HepG2 (cell line): Measurements from ENCODE around the gene FBXO41. TPM values are rescaled to one million over a fixed set of nuclear protein-coding genes. Genes with fewer than 3 reads are reported as not detected.

Experiments
- MXI1 ChIP-seq: IDR thresholded peaks from 3 replicates; pipeline ENCODE4 v1.6.1; 2012; ENCODE audit warnings: low read depth, low read length, inconsistent platforms, borderline replicate concordance
- NPAS2 ChIP-seq: sonication (generic); formaldehyde crosslinking; IDR thresholded peaks from 2 replicates; pipeline ENCODE4 v1.8.0; 2022; ENCODE audit warnings: mild to moderate bottlenecking, missing genetic modification reagents, borderline replicate concordance
- PAWR ChIP-seq: sonication (generic); formaldehyde crosslinking; IDR thresholded peaks from 2 replicates; pipeline ENCODE4 v1.4.0; 2020; ENCODE audit warnings: missing genetic modification reagents, mild to moderate bottlenecking, borderline replicate concordance
- RERE ChIP-seq: IDR thresholded peaks from 2 replicates; pipeline ENCODE4 v1.6.1; 2016; ENCODE audit warnings: low read depth, missing genetic modification reagents, missing compliant biosample characterization
- TBX3 ChIP-seq: fragments of 450-650 bp; IDR thresholded peaks from 2 replicates; pipeline ENCODE4 v1.6.1; 2017; ENCODE audit warnings: antibody characterized with exemption, mild to moderate bottlenecking, inconsistent platforms, borderline replicate concordance
- ZNF33A ChIP-seq: sonication (generic); formaldehyde crosslinking; IDR thresholded peaks from 2 replicates; pipeline ENCODE4 v1.5.1; 2020; ENCODE audit warnings: missing genetic modification reagents, mild to moderate bottlenecking, moderate library complexity, borderline replicate concordance
- ZNF367 ChIP-seq: sonication (generic); formaldehyde crosslinking; IDR thresholded peaks from 2 replicates; pipeline ENCODE4 v1.4.0; 2020; ENCODE audit warnings: missing genetic modification reagents, borderline replicate concordance
- ZNF703 ChIP-seq: sonication (generic); formaldehyde crosslinking; IDR thresholded peaks from 2 replicates; pipeline ENCODE4 v1.5.1; 2020; ENCODE audit warnings: missing genetic modification reagents, mild to moderate bottlenecking, moderate library complexity, borderline replicate concordance
- polyA plus RNA-seq, 8 experiments: library from polyadenylated mRNA; depleted of rRNA in 3 of 8; stranded (reverse) in 7 of 8; unstranded in 1 of 8; fragments of >200 nt; fragmentation: Illumina TruSeq in 4 of 8; extraction: Trizol in 4 of 8; gene quantifications; 2 replicates each; pipeline versions ENCODE4 v1.2.1 to v1.2.3, GENCODE V29; 2011 to 2016; ENCODE audit warnings: low read depth in 4 of 8, missing spikeins in 1 of 8, mixed read lengths in 1 of 8; ENCODE audit not compliant: insufficient read depth in 1 of 8
- total RNA-seq, 5 experiments: library from RNA; depleted of rRNA; stranded (reverse); fragments of >200 nt; fragmentation: Illumina TruSeq; extraction: Trizol; gene quantifications; 2 replicates each; pipeline ENCODE4 v1.2.3, GENCODE V29; 2016; ENCODE audit warnings: low read depth in 1 of 5
- TF ChIP-seq, protein P1 (sequence below): sonication (generic); formaldehyde crosslinking; IDR thresholded peaks from 2 replicates; pipeline ENCODE4 v1.5.0; 2020; ENCODE audit warnings: mild to moderate bottlenecking, missing genetic modification reagents, borderline replicate concordance
- TF ChIP-seq, protein P2 (sequence below): sonication (generic); formaldehyde crosslinking; IDR thresholded peaks from 2 replicates; pipeline ENCODE4 v1.5.1; 2020; ENCODE audit warnings: missing genetic modification reagents, mild to moderate bottlenecking, borderline replicate concordance
- TF ChIP-seq, protein P3 (sequence below): sonication (generic); formaldehyde crosslinking; IDR thresholded peaks from 2 replicates; pipeline ENCODE4 v1.5.1; 2020; ENCODE audit warnings: missing genetic modification reagents, mild to moderate bottlenecking, borderline replicate concordance
- TF ChIP-seq, protein P4 (sequence below): sonication (generic); formaldehyde crosslinking; IDR thresholded peaks from 2 replicates; pipeline ENCODE4 v1.5.1; 2020; ENCODE audit warnings: mild to moderate bottlenecking, moderate library complexity, missing genetic modification reagents

FBXO41 gene
- total and polyA plus RNA-seq, 2 of the 13 experiments (the other 11 are each of a cell fraction or from before 2014, with no cell fraction given) = 4.2 to 10.3 TPM

- TF ChIP-seq, protein P1, sequence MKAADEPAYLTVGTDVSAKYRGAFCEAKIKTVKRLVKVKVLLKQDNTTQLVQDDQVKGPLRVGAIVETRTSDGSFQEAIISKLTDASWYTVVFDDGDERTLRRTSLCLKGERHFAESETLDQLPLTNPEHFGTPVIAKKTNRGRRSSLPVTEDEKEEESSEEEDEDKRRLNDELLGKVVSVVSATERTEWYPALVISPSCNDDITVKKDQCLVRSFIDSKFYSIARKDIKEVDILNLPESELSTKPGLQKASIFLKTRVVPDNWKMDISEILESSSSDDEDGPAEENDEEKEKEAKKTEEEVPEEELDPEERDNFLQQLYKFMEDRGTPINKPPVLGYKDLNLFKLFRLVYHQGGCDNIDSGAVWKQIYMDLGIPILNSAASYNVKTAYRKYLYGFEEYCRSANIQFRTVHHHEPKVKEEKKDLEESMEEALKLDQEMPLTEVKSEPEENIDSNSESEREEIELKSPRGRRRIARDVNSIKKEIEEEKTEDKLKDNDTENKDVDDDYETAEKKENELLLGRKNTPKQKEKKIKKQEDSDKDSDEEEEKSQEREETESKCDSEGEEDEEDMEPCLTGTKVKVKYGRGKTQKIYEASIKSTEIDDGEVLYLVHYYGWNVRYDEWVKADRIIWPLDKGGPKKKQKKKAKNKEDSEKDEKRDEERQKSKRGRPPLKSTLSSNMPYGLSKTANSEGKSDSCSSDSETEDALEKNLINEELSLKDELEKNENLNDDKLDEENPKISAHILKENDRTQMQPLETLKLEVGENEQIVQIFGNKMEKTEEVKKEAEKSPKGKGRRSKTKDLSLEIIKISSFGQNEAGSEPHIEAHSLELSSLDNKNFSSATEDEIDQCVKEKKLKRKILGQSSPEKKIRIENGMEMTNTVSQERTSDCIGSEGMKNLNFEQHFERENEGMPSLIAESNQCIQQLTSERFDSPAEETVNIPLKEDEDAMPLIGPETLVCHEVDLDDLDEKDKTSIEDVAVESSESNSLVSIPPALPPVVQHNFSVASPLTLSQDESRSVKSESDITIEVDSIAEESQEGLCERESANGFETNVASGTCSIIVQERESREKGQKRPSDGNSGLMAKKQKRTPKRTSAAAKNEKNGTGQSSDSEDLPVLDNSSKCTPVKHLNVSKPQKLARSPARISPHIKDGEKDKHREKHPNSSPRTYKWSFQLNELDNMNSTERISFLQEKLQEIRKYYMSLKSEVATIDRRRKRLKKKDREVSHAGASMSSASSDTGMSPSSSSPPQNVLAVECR (CRISPR knock-in tag) = peak; percentile 99
- no peak for TF ChIP-seq ZNF33A (CRISPR knock-in tag)
- no peak for TF ChIP-seq ZNF703
- TF ChIP-seq, protein P2, sequence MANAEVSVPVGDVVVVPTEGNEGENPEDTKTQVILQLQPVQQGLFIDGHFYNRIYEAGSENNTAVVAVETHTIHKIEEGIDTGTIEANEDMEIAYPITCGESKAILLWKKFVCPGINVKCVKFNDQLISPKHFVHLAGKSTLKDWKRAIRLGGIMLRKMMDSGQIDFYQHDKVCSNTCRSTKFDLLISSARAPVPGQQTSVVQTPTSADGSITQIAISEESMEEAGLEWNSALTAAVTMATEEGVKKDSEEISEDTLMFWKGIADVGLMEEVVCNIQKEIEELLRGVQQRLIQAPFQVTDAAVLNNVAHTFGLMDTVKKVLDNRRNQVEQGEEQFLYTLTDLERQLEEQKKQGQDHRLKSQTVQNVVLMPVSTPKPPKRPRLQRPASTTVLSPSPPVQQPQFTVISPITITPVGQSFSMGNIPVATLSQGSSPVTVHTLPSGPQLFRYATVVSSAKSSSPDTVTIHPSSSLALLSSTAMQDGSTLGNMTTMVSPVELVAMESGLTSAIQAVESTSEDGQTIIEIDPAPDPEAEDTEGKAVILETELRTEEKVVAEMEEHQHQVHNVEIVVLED (CRISPR knock-in tag) = peak; percentile 81
- TF ChIP-seq NPAS2 (CRISPR knock-in tag) = no peak
- TF ChIP-seq, protein P3, sequence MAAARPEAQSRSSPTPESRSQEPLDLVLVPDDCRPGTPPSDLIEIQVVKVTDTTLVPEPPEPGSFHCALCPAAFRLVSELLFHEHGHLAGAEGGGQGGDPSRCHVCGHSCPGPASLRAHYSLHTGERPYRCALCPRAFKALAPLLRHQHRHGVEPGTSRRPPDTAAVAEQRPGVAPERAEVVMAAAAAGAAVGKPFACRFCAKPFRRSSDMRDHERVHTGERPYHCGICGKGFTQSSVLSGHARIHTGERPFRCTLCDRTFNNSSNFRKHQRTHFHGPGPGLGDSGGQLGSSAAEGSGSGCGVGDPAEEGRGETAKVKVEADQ = 0 out of 2 replicates have a peak, but pooled peaks have one; percentile 21
- TF ChIP-seq, protein P4, sequence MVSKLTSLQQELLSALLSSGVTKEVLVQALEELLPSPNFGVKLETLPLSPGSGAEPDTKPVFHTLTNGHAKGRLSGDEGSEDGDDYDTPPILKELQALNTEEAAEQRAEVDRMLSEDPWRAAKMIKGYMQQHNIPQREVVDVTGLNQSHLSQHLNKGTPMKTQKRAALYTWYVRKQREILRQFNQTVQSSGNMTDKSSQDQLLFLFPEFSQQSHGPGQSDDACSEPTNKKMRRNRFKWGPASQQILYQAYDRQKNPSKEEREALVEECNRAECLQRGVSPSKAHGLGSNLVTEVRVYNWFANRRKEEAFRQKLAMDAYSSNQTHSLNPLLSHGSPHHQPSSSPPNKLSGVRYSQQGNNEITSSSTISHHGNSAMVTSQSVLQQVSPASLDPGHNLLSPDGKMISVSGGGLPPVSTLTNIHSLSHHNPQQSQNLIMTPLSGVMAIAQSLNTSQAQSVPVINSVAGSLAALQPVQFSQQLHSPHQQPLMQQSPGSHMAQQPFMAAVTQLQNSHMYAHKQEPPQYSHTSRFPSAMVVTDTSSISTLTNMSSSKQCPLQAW (CRISPR knock-in tag) = peak; percentile 65; the same call in 1 of the 2 replicates
- no peak for TF ChIP-seq ZNF367 (CRISPR knock-in tag)
- 0 out of 2 replicates have a peak, but pooled peaks have one; percentile 21 for TF ChIP-seq RERE (CRISPR knock-in tag)
- TF ChIP-seq TBX3 = no peak
- peak; percentile 100 for TF ChIP-seq MXI1
- TF ChIP-seq PAWR (CRISPR knock-in tag) = peak; percentile 76; the same call in 1 of the 2 replicates
Measured at GRCh38 chr2:73214120-73215035, 69.9 kb downstream of the FBXO41 start, which contains the start of gene SMYD5 (continued).
